H54 (cell line): ENCODE data around the gene CAPN13.

ENCODE experiments used
- DNase-seq: peaks from one replicate; pipeline ENCODE4 v3.0.0; 2011; ENCODE audit warnings: low spot score, mixed read lengths; ENCODE audit not compliant: insufficient read length
- FAIRE-seq: peaks from 3 replicates; lab custom pipeline; 2011; peaks lifted over from hg19 to GRCh38; lab: Jason Lieb, UNC
- POLR2A ChIP-seq: IDR thresholded peaks from 2 replicates; pipeline ENCODE4 v1.6.1; 2011; ENCODE audit warnings: low read depth, mild to moderate bottlenecking, low read length

The CAPN13 gene

DNA sequence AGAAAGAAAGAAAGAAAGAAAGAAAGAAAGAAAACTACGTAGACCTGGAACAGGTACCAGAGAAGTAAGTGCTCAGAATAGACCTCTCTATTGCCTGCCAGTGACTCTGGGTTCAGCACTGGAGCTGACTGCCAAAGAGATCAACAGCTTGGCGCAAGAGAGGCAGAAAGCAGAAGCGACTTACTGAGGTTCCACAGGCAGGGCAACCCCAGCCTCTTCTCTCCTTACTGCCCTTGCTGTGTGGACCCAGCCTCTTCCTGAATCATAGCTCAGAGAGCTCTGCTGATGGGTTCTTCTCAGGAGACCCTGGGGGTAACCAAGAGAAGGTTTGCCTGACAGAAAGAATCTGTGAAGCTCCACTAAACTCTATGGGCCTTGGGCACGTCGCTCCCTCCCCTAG, 7.1 kb downstream of the CAPN13 start:
- DNase-seq (no peak), FAIRE-seq (no peak)
- TF ChIP-seq POLR2A: no peak

DNA sequence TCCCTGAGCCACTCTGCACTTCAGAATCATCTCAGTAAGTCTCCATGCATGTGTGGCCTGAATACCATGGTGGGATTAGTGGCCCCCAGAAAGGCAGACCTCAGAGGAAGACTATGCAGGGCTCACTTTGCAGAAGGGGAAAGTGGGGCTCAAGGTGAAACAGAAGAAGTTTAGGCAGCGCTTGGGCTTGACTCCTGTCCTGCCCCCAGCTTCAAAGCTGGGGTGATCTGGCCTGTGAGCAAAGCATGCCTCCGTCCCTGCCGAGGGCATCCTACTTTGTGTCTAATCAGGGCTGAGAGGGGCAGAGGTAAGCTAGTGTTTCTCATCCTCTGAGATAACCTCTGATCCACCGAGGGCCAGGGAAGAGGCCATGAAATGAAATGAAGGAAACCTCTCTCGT, 7.9 kb downstream of the CAPN13 start:
- DNase-seq (no peak), FAIRE-seq (no peak)
- TF ChIP-seq POLR2A: no peak

DNA sequence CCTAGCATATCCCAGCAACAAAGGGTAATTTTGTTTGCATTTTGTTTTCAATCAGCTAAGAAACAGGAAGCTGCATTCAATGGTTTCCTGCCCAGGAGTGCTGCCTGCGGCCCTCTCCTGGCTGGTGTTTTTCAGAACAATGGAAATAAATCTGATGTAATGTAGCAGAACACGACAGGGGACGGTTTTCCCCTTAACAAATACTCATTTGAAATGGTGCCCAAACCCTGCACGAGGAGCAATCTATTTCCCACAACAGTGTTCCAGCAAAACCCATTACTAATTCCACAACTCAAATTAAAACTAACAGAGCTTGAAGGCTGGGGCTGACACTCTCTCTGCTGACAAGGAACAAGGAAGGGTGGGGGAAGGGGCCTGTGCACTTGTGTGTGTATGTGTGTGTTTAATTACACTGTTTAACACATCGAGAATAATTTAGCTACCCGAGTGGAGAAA, 8.7 kb downstream of the CAPN13 start:
- DNase-seq (no peak), FAIRE-seq (no peak)
- TF ChIP-seq POLR2A: no peak

DNA sequence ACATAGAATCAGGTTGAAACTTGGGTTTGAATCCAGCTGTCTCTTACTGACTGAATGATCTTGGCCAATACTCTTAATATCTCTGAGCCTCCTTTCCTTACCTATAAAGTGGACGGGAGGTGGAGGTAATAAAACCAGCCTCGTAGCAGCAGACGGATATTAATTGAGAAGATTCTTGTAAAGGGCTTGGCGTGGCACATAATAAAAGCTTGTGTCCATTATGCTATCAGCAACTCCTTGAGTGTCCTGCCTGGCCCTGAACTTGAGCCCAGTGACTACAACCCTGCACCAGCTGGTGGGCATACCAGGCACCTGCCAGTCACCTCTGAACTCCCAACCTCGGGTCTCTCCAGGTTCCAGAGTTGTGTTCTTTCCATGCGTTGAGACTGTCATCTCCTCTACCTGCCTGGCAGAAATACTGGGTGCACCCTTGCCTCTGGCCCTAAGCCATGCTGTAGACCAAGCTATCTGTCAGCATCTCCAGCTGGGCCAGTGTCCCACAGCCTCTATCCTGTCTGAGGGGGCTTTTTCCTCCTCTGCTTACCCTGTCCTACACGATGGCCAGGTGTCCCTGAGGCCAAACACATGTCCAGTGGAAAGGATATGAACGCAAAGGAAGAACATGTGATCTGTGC, 9.7 kb downstream of the CAPN13 start:
- FAIRE-seq (no peak), DNase-seq (no peak)
- no peak for TF ChIP-seq POLR2A

DNA sequence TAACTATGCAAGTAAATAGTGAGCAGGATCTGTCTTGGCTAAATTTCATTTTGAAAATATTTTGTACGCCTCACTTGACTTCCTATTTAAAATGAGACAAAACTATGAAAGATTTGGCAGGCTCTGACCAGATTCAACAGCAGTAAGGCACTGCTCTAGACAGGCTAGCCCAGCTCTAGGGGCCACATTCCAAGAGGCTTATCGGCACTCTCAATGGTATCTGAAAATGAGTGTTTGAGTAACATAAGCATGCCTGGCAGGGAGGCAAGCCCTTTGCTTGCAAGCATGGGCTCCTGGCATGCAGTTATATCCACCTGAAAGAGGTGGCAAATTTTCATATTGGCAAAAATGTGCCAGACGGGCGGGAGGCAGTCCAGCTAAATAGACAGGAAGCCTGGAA, 10.5 kb downstream of the CAPN13 start:
- FAIRE-seq: no peak
- no peak for DNase-seq
- no peak for TF ChIP-seq POLR2A

DNA sequence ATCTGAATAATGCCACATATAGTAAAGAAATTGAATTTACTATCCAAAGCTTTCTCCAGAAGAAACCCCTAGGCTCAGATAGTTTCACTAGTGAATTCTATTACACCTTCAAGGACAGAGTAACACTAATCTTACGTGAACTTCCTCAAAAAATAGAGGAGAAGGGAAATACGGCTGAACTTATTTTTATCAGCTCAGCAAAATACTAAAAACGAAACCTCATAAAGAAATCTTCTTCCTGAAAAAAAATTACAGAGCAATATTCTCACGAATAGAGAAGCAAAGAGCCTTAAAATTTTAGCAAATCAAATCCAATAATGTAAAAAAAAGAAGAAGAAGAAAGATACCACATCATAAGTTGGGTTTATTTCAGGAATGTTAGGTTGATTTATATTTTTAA, 14.7 kb downstream of the CAPN13 start:
- no peak for TF ChIP-seq POLR2A
- FAIRE-seq (no peak), DNase-seq (no peak)

DNA sequence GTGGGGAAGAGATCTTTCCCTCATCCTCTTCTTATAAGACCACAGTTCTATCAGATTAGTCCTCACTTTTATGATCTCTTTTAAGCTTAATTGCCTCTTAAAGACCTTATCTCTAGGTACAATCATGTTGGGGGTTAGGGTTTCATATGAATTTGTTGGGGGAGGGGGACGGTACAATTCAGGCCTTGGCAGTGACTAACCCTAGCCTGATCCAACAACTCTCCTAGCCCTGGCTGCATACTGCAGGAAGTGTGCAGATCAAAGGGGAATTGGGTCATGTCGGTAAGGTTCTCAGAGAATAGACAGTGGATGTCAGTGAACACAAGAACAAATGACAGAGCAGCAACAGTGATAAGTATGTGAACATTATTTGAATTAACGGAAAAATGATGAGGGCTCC, 16.4 kb downstream of the CAPN13 start:
- FAIRE-seq (no peak), DNase-seq (no peak)
- TF ChIP-seq POLR2A: no peak

DNA sequence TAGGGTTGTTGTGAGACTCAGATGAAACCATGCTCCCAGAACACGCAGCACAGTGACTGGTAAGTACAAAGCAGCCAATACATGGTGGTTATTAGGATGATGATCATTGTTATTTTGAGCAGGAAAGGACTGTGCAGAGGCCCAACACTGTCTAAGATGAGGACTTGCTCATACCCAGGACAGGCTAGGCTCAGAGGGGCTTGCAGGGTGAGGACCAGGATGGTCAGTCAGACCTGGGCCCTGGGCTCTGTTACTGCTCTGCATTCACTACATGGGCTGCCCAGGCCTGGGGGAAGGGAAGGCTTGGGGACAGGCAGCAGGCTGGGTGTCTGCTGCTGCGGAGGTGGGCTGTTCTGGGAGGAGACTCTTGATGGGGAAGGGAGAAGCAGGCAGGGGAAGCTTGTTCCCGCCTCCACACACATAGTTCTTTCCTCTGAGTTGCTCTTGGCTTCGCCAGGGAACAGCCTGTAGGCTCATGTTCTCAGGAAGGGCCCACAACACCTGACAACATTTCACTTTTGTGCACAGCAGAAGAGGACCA, 17.5 kb downstream of the CAPN13 start:
- FAIRE-seq (no peak), DNase-seq (no peak)
- TF ChIP-seq POLR2A: no peak

DNA sequence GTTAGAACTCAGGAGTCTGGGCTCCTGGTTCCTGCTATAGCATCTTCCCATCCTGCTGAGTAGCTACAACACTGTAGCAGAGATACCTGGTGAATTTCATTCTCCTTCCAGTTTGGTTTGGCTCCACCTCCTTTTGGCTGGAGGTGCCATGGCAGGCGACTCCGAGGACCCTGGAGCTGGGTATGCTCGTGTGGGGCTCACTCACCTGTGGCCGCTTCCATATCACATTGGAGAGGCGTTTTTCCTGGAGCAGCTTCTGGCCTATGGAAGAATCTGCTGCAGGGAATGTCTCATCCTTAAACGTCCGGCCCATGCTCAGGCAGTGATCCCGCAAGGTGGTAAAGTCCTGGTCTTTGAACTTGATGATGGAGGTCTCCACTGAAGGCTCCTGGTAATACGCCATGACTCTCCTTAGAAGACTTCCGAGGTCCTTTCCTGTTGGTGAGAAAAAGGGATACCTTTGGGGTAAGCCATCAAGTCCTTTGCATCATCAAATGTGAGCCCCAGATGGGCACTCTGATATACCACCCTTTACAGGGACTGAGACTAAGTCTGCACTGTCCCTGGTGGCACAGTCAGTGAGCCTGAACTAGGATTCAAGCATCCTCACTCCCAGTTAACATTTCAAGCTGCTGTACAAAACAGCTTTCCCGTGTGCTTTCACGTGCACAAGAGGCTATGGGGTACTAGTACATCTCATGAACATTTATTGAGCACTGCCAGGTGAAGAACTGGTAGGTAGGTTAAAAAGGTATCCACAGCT, 20.1 kb downstream of the CAPN13 start:
- no peak for DNase-seq
- FAIRE-seq: no peak
- TF ChIP-seq POLR2A: no peak

DNA sequence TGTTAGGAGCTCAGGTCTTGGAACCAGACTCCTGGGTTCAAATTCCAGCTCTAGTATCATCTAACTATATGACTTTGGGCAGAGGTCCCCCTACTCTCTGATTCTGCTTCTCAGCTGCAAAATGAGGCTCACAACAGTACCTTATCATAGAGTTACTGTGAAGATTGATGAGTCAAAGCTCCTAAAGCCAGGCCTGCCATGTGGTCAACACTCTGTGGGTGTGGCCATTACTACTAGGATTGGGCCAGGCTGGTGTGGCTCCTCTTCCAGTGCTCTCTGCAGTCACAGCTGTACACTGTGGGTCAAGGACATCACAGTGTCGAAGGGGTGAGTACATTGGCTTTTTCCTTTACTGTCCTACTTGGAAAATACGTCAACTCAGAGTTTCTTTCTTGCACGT, 22.6 kb downstream of the CAPN13 start:
- no peak for TF ChIP-seq POLR2A
- FAIRE-seq (no peak), DNase-seq (no peak)

DNA sequence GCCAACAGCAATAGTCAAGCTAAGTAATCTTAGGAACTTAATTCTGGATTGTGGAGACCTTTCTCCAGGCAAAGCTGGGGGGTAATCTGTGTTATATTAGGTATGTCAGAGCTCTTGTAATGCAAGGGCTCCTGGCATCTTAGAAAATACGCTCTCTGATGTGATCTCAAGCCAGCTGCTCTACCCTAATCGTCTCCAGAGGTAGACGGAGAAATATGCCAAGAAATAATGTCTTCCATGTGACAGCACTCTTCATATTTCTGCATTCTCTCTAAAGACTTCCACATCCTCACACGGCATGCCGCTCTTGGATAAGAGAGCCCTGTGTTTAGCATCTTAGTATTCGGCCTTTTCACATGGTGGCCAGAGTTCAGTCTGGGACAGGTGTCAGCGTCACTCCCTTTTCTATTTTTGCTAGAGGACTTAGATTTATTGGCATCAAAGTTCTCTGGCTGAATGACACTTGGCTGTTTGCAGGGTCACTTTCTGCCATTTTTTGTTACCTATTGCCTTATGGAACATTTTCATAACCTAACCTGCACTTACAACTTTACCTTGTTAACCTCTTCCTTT, 25.2 kb downstream of the CAPN13 start:
- FAIRE-seq (no peak), DNase-seq (no peak)
- TF ChIP-seq POLR2A: no peak

DNA sequence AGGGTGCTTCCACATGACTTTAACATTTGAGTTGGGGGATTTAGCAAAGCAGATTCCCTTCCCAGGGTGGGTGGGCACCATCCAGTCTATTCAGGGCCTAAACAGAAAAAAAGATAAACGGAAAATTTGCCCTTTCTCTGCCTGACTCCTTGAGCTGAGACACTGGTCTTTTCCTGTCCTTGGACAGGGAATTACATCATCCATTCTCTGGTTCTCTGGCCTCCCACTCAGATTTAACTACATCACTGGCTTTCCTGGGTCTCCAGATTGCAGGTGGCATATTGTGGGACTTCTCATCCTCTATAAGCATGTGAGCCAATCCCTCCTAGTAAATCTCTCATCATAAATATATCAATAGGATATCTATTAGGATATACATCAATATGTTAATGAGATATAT, 25.8 kb downstream of the CAPN13 start:
- TF ChIP-seq POLR2A: no peak
- FAIRE-seq (no peak), DNase-seq (no peak)

DNA sequence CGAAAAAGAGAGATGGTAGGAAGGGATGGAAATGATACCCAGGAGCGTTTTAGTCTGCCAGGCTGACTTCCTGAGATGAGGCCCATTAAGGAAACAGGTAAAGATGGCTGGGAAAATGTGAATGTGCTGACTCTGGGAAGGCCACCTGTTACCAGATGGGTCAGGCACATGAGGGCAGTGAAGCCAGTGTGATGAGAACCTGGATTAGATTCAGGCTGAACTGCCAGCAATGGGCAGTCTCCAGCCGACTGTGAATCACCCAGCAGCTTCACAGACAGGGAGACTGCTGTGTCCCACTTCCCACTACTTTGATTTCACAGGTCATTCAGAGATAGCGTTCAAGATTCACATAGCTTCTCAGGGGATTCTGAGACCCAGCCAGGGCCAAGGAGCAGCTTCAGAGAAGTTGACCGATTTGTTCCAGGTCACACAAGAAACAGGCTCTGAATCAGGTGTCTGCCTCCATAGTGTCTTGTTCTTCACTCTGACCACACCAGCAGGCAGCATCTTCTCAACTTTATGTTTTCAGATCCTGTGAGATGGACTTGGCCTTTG, 26.4 kb downstream of the CAPN13 start:
- no peak for FAIRE-seq
- TF ChIP-seq POLR2A: no peak
- no peak for DNase-seq

DNA sequence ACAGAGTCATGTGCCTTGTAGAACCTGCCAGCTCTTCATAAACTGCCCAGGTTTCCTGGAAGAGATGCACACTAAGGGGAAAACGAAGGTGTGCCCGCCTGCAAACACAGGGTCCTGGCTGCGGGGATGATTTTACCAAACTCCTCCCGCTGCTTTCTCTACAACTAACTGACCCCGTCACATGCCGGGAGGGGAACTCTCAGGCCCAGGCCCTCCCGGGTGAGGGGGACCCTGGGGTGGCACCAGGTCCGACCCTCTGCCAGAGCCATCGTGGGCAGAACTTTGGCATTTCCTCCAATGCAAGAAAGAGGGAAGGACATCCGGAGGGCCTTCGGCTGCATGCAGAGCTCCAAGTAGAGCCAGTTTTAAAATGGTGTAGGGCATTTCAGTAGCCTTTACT, 28.6 kb downstream of the CAPN13 start:
- TF ChIP-seq POLR2A: no peak
- FAIRE-seq: no peak

More for the DNA sequence above, 28.6 kb downstream of the CAPN13 start:
- DNase-seq: no peak
